K562 (cell line): ENCODE results near the gene PTGR1. TPM values are rescaled to one million over a fixed set of nuclear protein-coding genes. Genes with fewer than 3 reads are reported as not detected.

ENCODE experiments used
- ARID2 ChIP-seq: fragments of 450-650 bp; IDR thresholded peaks from 2 replicates; pipeline ENCODE4 v1.6.1; 2017; ENCODE audit warnings: antibody characterized with exemption, mild to moderate bottlenecking
- ETV1 ChIP-seq: fragments of 450-650 bp; conservative IDR thresholded peaks from 2 replicates; pipeline ENCODE4 v1.6.1; 2016; ENCODE audit warnings: missing genetic modification characterization, control low read depth, low read depth, missing compliant biosample characterization
- GATAD2B ChIP-seq: fragments of 450-650 bp; IDR thresholded peaks from 2 replicates; pipeline ENCODE4 v1.6.1; 2017; ENCODE audit warnings: mild to moderate bottlenecking, borderline replicate concordance
- ILK ChIP-seq: fragments of 450-650 bp; IDR thresholded peaks from 2 replicates; pipeline ENCODE4 v1.6.1; 2016; ENCODE audit warnings: missing genetic modification characterization, low read depth, mild to moderate bottlenecking, missing compliant biosample characterization, moderate library complexity, borderline replicate concordance
- KLF1 ChIP-seq: fragments of 450-650 bp; IDR thresholded peaks from 2 replicates; pipeline ENCODE4 v1.6.1; 2016; ENCODE audit warnings: missing genetic modification characterization, missing compliant biosample characterization
- MTA1 ChIP-seq: fragments of 450-650 bp; IDR thresholded peaks from 2 replicates; pipeline ENCODE4 v1.6.1; 2017; ENCODE audit warnings: borderline replicate concordance
- NEUROD1 ChIP-seq: fragments of 150-350 bp; IDR thresholded peaks from 2 replicates; pipeline ENCODE4 v1.6.1; 2014; ENCODE audit warnings: borderline replicate concordance, low read length, low read depth; ENCODE audit not compliant: partially characterized antibody
- NR1H2 ChIP-seq: sonication (generic); formaldehyde crosslinking; IDR thresholded peaks from 2 replicates; pipeline ENCODE4 v1.4.0; 2020; ENCODE audit warnings: mild to moderate bottlenecking, missing genetic modification reagents
- RB1 ChIP-seq: fragments of 450-650 bp; IDR thresholded peaks from 2 replicates; pipeline ENCODE4 v1.6.1; 2017; ENCODE audit warnings: low read depth, mild to moderate bottlenecking
- ZFX ChIP-seq: sonication (generic); formaldehyde crosslinking; IDR thresholded peaks from 2 replicates; pipeline ENCODE4 v1.8.0; 2022; ENCODE audit warnings: mild to moderate bottlenecking, missing genetic modification reagents, moderate library complexity
- ZNF197 ChIP-seq: fragments of 200-800 bp; sonication (Bioruptor generic); IDR thresholded peaks from 2 replicates; pipeline ENCODE4 v1.6.1; 2016; ENCODE audit warnings: low read depth, missing genetic modification characterization, missing compliant biosample characterization
- ZNF780A ChIP-seq: fragments of 250-450 bp; sonication (Bioruptor Pico); IDR thresholded peaks from 2 replicates; pipeline ENCODE4 v1.5.0; 2021; ENCODE audit warnings: mild to moderate bottlenecking
- polyA plus RNA-seq, 8 experiments: library from polyadenylated mRNA; depleted of rRNA in 4 of 8; stranded (reverse) in 5 of 8; unstranded in 3 of 8; fragments of >200 nt; fragmentation: Nextera tagmentation in 2 of 8; fragmentation: Illumina TruSeq in 1 of 8; extraction: Ambion mirVana in 2 of 8; extraction: Trizol in 1 of 8; gene quantifications; 2 replicates each; pipeline versions ENCODE4 v1.2.1 to v1.2.3, GENCODE V29; 2011 to 2014; ENCODE audit warnings: inconsistent platforms in 1 of 8, missing spikeins in 1 of 8
- total RNA-seq, 7 experiments: library from RNA; depleted of rRNA in 6 of 7; stranded (reverse); fragments of >200 nt in 6 of 7; fragmentation: Illumina TruSeq in 2 of 7; extraction: Trizol in 2 of 7; gene quantifications; 2 replicates each; pipeline versions ENCODE4 v1.2.1 to v1.2.3, GENCODE V29; 2011 to 2021; ENCODE audit warnings: low replicate concordance in 1 of 7
- TF ChIP-seq, protein P1 (sequence below): sonication (generic); formaldehyde crosslinking; IDR thresholded peaks from 2 replicates; pipeline ENCODE4 v1.8.1; 2023; ENCODE audit warnings: mild to moderate bottlenecking, missing genetic modification reagents
- TF ChIP-seq, protein P2 (sequence below): IDR thresholded peaks from 2 replicates; pipeline ENCODE4 v1.6.1; 2014; ENCODE audit warnings: antibody characterized with exemption
- TF ChIP-seq, protein P3 (sequence below): fragments of 250-450 bp; sonication (Bioruptor Pico); IDR thresholded peaks from 2 replicates; pipeline ENCODE4 v1.8.0; 2022; ENCODE audit warnings: inconsistent platforms, mild to moderate bottlenecking, moderate library complexity, borderline replicate concordance
- TF ChIP-seq, protein P4 (sequence below), 3 experiments: fragments of 200-800 bp in 1 of 3; sonication (Bioruptor generic) in 1 of 3; sonication (generic) in 1 of 3; formaldehyde crosslinking in 1 of 3; IDR thresholded peaks; 2 replicates each; pipeline versions ENCODE4 v1.6.1 to v1.8.0; 2016 to 2022; ENCODE audit warnings: mild to moderate bottlenecking in 2 of 3, missing compliant biosample characterization in 2 of 3, missing genetic modification characterization in 2 of 3, missing genetic modification reagents in 1 of 3

The PTGR1 gene
- total and polyA plus RNA-seq, 9 of the 15 experiments (the other 6 are each of a cell fraction or from before 2014, with no cell fraction given), result 0.22 TPM; not detected in 8

DNA sequence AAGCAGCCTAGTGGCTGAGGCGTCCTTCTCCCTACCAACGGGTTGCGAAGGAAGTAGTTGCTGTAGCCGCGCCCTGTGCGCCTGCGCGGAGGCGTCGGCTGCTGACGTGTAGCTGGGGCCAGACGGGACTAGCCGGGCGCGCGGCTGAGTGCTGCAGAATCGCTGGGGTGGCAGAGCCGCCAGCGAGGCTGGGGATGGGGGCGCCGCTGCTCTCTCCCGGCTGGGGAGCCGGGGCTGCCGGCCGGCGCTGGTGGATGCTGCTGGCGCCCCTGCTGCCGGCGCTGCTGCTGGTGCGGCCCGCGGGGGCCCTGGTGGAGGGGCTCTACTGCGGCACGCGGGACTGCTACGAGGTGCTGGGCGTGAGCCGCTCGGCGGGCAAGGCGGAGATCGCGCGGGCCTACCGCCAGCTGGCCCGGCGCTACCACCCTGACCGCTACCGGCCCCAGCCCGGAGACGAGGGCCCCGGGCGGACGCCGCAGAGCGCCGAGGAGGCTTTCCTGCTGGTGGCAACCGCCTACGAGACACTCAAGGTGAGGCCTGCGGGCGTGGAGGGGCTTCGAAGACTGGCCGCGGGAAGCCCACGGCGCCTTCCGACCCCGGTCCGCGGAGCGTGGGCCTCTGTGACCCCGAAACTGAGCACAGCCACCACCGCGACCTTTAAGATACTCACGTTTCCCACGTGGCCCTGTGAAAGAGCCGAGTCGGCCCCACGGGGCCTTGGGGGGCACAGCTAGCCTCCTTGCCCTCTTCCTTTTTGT is 31.9 kb upstream of the PTGR1 start, which contains the start of gene DNAJC25 (continued):
- TF ChIP-seq, protein P1, sequence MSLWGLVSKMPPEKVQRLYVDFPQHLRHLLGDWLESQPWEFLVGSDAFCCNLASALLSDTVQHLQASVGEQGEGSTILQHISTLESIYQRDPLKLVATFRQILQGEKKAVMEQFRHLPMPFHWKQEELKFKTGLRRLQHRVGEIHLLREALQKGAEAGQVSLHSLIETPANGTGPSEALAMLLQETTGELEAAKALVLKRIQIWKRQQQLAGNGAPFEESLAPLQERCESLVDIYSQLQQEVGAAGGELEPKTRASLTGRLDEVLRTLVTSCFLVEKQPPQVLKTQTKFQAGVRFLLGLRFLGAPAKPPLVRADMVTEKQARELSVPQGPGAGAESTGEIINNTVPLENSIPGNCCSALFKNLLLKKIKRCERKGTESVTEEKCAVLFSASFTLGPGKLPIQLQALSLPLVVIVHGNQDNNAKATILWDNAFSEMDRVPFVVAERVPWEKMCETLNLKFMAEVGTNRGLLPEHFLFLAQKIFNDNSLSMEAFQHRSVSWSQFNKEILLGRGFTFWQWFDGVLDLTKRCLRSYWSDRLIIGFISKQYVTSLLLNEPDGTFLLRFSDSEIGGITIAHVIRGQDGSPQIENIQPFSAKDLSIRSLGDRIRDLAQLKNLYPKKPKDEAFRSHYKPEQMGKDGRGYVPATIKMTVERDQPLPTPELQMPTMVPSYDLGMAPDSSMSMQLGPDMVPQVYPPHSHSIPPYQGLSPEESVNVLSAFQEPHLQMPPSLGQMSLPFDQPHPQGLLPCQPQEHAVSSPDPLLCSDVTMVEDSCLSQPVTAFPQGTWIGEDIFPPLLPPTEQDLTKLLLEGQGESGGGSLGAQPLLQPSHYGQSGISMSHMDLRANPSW (CRISPR knock-in tag), result no peak
- TF ChIP-seq GATAD2B (no peak), ETV1 (tag) (0 out of 2 replicates have a peak, but pooled peaks have one; percentile 50), KLF1 (tag) (no peak), ARID2 (no peak), ZNF780A (CRISPR knock-in tag) (no peak), ZNF197 (no peak), ILK (no peak), NEUROD1 (no peak), NR1H2 (no peak), ZFX (CRISPR knock-in tag) (peak; percentile 87), RB1 (0 out of 2 replicates have a peak, but pooled peaks have one; percentile 42), MTA1 (peak; percentile 82)
- TF ChIP-seq, protein P2, sequence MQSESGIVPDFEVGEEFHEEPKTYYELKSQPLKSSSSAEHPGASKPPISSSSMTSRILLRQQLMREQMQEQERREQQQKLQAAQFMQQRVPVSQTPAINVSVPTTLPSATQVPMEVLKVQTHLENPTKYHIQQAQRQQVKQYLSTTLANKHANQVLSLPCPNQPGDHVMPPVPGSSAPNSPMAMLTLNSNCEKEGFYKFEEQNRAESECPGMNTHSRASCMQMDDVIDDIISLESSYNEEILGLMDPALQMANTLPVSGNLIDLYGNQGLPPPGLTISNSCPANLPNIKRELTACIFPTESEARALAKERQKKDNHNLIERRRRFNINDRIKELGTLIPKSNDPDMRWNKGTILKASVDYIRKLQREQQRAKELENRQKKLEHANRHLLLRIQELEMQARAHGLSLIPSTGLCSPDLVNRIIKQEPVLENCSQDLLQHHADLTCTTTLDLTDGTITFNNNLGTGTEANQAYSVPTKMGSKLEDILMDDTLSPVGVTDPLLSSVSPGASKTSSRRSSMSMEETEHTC, result no peak
- TF ChIP-seq, protein P3, sequence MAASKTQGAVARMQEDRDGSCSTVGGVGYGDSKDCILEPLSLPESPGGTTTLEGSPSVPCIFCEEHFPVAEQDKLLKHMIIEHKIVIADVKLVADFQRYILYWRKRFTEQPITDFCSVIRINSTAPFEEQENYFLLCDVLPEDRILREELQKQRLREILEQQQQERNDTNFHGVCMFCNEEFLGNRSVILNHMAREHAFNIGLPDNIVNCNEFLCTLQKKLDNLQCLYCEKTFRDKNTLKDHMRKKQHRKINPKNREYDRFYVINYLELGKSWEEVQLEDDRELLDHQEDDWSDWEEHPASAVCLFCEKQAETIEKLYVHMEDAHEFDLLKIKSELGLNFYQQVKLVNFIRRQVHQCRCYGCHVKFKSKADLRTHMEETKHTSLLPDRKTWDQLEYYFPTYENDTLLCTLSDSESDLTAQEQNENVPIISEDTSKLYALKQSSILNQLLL (CRISPR knock-in tag), result no peak
- TF ChIP-seq, protein P4, sequence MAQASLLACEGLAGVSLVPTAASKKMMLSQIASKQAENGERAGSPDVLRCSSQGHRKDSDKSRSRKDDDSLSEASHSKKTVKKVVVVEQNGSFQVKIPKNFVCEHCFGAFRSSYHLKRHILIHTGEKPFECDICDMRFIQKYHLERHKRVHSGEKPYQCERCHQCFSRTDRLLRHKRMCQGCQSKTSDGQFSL (CRISPR knock-in tag; IDR thresholded peaks at IDR 0.05), result 0 out of 2 replicates have a peak, but pooled peaks have one; percentile 42
- TF ChIP-seq, protein P4 (tag; IDR thresholded peaks at IDR 0.05), result no peak
